Spleen (tissue), 7 donors: ENCODE measurements around the gene RGS6.

ENCODE experiments used
- POLR2AphosphoS5 ChIP-seq, 3 donors: sonication (generic); formaldehyde crosslinking; IDR thresholded peaks; one replicate each; pipeline ENCODE4 v1.5.1; 2017; ENCODE audit warnings: antibody characterized with exemption in 3 of 3
- TF ChIP-seq, protein P1 (sequence below), 11 experiments: fragments of 200-600 bp in 7 of 11; fragments of 450-650 bp in 4 of 11; sonication (generic) in 4 of 11; IDR thresholded peaks in 8 of 11; conservative IDR thresholded peaks in 3 of 11; 1 replicate in 7 of 11; 2 replicates in 4 of 11; pipeline versions ENCODE4 v1.4.0 to v1.8.0; 2016 to 2021; ENCODE audit warnings: antibody characterized with exemption in 11 of 11, inconsistent platforms in 4 of 11, mild to moderate bottlenecking in 1 of 11
- donor health status: DM: no; HTN: no; CAD: no; lungs with moderate emphysema.
- donor health status: DM: no; HTN: no; CAD: no.
- donor health status: DM: no; HTN: no; CAD: no.

DNA sequence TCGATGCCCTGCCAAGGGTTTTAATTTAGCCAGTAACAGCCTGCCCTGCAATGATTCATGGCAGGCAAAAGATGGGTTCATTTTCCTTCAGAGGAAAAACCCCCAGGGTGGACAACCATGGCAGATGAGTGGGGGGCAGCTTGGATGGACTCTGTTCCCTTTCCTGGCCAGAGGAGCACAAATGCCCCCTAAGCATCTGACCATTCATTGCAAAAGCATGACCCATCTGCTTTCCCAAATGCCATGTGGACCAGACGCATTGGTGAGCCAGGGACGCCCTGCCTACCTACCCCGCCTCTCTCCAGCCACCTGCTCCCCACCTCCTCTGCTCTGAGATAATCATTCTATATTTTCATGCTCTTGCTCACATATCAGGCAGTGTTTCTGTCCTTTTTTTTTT, 679.8 kb downstream of the RGS6 start:
- TF ChIP-seq, protein P1, sequence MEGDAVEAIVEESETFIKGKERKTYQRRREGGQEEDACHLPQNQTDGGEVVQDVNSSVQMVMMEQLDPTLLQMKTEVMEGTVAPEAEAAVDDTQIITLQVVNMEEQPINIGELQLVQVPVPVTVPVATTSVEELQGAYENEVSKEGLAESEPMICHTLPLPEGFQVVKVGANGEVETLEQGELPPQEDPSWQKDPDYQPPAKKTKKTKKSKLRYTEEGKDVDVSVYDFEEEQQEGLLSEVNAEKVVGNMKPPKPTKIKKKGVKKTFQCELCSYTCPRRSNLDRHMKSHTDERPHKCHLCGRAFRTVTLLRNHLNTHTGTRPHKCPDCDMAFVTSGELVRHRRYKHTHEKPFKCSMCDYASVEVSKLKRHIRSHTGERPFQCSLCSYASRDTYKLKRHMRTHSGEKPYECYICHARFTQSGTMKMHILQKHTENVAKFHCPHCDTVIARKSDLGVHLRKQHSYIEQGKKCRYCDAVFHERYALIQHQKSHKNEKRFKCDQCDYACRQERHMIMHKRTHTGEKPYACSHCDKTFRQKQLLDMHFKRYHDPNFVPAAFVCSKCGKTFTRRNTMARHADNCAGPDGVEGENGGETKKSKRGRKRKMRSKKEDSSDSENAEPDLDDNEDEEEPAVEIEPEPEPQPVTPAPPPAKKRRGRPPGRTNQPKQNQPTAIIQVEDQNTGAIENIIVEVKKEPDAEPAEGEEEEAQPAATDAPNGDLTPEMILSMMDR (IDR thresholded peaks at IDR 0.05 in 8 of 11, conservative IDR thresholded peaks at IDR 0.05 in 3 of 11): no peak
- no peak for TF ChIP-seq POLR2AphosphoS5 (IDR thresholded peaks at IDR 0.05)
